ENCODE results near the gene SCNM1.

Gene SCNM1

DNA sequence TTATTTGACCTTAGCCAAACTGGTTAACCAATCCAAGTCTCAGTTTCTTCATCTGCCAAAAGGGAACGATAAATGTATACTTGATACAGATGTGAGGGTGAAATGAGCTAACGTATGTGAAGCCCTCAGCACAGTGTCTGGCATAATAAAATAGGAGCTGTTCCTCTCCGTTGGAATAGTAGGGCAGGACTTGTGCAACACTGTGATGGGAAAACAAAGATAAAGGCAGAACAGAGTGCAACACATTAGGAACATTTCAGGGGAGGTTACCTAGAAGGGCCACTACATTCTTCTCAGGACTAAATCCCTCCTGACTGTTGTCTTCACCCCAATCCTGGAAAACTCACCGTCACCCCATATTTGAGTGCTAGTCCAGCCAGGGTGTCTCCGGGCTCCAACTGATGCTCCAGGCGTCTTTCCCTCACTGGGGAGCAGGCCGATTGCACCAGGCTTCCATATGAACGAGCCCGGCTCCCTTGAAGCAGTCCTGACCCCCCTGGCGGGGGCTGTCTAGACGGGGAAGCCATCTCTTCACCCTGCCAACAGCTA lies 1.1 kb upstream of the SCNM1 start:
- DNase-seq (ENCODE audit: low read depth), result no peak
- peak overlapping the region; percentile 85 for H3K4me3 ChIP-seq (ENCODE audit: low read depth, low read length)
- in situ Hi-C loops (cut with HindIII; ENCODE audit: low sequenced_read_pairs), result no loop called here
- TF ChIP-seq, protein P1, sequence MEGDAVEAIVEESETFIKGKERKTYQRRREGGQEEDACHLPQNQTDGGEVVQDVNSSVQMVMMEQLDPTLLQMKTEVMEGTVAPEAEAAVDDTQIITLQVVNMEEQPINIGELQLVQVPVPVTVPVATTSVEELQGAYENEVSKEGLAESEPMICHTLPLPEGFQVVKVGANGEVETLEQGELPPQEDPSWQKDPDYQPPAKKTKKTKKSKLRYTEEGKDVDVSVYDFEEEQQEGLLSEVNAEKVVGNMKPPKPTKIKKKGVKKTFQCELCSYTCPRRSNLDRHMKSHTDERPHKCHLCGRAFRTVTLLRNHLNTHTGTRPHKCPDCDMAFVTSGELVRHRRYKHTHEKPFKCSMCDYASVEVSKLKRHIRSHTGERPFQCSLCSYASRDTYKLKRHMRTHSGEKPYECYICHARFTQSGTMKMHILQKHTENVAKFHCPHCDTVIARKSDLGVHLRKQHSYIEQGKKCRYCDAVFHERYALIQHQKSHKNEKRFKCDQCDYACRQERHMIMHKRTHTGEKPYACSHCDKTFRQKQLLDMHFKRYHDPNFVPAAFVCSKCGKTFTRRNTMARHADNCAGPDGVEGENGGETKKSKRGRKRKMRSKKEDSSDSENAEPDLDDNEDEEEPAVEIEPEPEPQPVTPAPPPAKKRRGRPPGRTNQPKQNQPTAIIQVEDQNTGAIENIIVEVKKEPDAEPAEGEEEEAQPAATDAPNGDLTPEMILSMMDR (IDR thresholded peaks at IDR 0.05; ENCODE audit: low read depth, low read length, missing control alignments), result no peak

GRCh38 chr1:151165281-151165737 lies 635 bp upstream of the SCNM1 start:
- TF ChIP-seq, protein P1 (IDR thresholded peaks at IDR 0.05; ENCODE audit: low read depth, low read length, missing control alignments), result no peak
- no peak for DNase-seq (ENCODE audit: low read depth)
- H3K4me3 ChIP-seq (ENCODE audit: low read depth, low read length), result peak overlapping the region; percentile 85

DNA sequence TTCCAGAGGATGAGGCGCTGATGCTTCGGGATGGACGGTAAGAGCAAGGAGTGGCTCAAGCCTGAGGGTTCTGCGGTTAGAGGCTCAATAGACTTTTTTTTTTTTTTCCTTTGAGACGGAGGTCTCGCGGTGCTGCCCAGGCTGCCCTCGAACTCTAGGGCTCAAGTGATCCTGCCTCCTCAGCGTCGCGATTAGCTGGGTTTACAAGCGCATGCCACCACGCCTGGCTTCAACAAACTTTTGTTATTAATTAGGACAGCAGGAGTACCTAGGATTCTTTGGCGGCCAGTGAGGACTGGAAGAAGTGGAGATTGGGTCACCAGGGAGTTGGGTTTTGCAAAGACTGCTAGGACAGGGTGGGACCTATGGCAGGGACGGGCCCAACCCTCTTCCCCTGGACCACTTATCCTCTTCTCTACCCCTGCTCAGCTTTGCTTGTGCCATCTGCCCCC lies 587 bp downstream of the SCNM1 start:
- TF ChIP-seq, protein P1 (IDR thresholded peaks at IDR 0.05; ENCODE audit: low read depth, low read length, missing control alignments), result no peak
- in situ Hi-C loops (cut with HindIII; ENCODE audit: low sequenced_read_pairs), result no loop called here
- DNase-seq (ENCODE audit: low read depth), result no peak
- H3K4me3 ChIP-seq (ENCODE audit: low read depth, low read length), result peak overlapping the region; percentile 85

More at GRCh38 chr1:151165281-151165737, 635 bp upstream of the SCNM1 start:
- in situ Hi-C loops (cut with HindIII; ENCODE audit: low sequenced_read_pairs), result no loop called here

DNA sequence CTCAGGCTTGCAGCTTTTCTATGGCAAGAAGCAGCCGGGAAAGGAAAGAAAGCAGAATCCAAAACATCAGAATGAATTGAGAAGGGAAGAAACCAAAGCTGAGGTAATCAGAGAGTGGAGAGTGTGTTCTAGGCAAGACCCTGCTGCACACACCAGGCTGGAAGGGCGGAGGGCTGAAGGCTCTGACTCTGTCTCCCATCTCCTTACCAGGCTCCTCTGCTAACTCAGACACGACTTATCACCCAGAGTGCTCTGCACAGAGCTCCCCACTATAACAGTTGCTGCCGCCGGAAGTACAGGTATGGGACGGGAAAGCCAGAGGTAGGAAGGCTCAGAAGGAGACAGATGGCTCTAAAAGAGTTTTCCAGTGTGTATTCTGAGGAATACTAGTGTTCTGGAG lies 1.2 kb downstream of the SCNM1 start:
- no peak for DNase-seq (ENCODE audit: low read depth)
- TF ChIP-seq, protein P1 (IDR thresholded peaks at IDR 0.05; ENCODE audit: low read depth, low read length, missing control alignments), result no peak
- peak overlapping the region; percentile 85 for H3K4me3 ChIP-seq (ENCODE audit: low read depth, low read length)
- in situ Hi-C loops (cut with HindIII; ENCODE audit: low sequenced_read_pairs), result no loop called here

- in situ Hi-C loops (cut with HindIII; ENCODE audit: low sequenced_read_pairs), result no loop called here
- H3K4me3 ChIP-seq (ENCODE audit: low read depth, low read length), result no peak overlapping the region
- TF ChIP-seq, protein P1 (IDR thresholded peaks at IDR 0.05; ENCODE audit: low read depth, low read length, missing control alignments), result no peak
- no peak for DNase-seq (ENCODE audit: low read depth)
These were observed 5.2 kb downstream of the SCNM1 start for GRCh38 chr1:151171190-151171589.

DNA sequence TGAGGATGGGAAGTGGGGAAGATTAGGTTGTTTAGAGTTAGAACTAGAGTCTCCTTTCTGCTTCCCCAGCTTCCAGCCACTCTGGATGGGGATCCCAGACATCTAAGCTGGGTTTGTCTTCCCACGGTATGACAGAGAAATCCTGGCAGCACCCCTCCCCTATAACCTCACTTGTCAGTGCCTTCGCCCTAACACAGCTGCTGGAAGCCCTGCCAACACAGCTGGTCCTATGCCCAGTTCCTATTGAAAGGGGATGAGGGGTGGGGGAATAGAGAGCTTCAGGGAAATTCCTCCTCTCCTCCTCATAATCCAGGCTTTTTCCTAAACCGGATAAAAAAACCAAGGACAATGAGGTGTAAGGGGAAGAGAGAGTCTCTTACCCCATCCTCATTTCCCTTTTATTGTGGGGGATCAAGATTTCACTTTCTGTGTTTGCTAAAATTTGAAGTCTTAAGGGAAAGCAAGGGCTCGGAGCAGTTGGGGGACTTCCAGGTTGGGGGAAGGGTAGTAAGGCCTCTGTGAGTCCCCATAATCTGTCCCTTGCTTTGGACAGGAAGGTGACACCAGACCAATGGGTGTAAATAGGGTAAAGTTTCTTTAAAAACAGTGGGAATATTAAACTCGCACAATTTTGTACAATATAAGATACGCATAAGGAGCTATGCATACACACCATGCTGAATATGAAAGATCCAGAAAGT lies 9.2 kb downstream of the SCNM1 start:
- no peak for DNase-seq (ENCODE audit: low read depth)
- TF ChIP-seq, protein P1 (IDR thresholded peaks at IDR 0.05; ENCODE audit: low read depth, low read length, missing control alignments), result no peak
- in situ Hi-C loops (cut with HindIII; ENCODE audit: low sequenced_read_pairs), result no loop called here
- H3K4me3 ChIP-seq (ENCODE audit: low read depth, low read length), result no peak overlapping the region
